ENCODE measurements around the gene IFIT1.
A peak's percentile ranks its signal among the peaks of the same experiment; 100 is the strongest.
"Not testable (repeated sequence)": the region's sequence is repeated elsewhere in the genome, so short reads cannot be mapped to it uniquely, and the experiment has no call there.

IFIT1 gene

GRCh38 chr10:89403043-89403442 lies 10.6 kb downstream of the IFIT1 start:
- no peak for DNase-seq

GRCh38 chr10:89404104-89405047 lies 12.0 kb downstream of the IFIT1 start:
- DNase-seq = no peak

DNA sequence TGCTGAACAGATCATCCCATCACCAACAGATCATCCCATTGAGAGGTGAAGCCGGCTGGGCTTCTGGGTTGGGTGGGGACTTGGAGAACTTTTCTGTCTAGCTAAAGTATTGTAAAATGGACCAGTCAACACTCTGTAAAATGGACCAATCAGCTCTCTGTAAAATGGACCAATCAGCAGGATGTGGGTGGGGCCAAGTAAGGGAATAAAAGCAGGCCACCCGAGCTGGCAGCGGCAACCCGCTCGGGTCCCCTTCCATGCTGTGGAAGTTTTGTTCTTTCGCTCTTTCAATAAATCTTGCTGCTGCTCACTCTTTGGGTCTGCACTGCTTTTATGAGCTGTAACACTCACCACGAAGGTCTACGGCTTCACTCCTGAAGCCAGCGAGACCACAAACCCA lies 13.8 kb downstream of the IFIT1 start:
- DNase-seq = not testable (repeated sequence)

- DNase-seq = not testable (repeated sequence)
Measured at GRCh38 chr10:89407792-89408191, 15.4 kb downstream of the IFIT1 start.

- DNase-seq = not testable (repeated sequence)
Measured at GRCh38 chr10:89409282-89409681, 16.9 kb downstream of the IFIT1 start.

DNA sequence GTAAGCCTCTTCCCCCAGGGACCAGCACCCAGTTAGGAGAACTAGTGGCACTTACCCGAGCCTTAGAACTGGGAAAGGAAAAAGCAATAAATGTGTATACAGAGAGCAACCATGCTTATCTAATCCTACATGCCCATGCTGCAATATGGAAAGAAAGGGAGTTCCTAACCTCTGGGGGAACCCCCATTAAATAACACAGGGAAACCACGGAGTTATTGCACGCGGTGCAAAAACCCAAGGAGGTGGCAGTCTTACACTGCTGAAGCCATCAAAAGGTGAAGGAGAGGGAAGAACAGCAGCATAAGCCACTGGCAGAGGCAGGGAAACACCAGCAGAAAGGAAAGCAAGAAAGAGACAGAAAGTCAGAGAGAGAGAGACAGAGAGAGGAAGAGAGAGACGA lies 18.1 kb downstream of the IFIT1 start:
- DNase-seq = not testable (repeated sequence)

GRCh38 chr10:89411135-89411534 lies 18.7 kb downstream of the IFIT1 start:
- DNase-seq = not testable (repeated sequence)

- peak; percentile 31 for DNase-seq
Measured at GRCh38 chr10:89412276-89412675, 19.9 kb downstream of the IFIT1 start.

DNA sequence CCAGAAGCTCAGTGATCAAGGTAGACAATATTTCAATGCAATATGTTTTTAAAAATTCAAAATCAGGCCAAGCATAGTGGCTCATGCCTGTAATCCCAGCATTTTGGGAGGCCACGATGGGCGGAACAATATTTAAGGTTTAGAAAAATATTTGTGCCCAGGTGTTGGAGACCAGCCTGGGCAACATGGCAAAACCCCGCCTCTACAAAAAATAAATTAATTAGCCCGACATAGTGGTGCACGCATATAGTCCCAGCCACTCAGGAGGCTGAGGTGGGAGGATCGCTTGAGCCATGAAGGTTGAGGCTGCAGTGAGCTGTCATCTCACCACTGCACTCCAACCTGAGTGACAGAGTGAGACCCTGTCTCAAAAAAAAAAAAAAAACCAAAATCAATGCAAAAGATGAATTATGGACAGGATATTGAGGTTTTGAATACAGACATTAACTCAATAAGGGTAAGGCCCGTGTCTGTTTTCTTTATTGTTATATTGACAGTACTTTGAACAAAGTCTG lies 21.0 kb downstream of the IFIT1 start:
- DNase-seq = no peak

GRCh38 chr10:89414146-89414878 lies 21.9 kb downstream of the IFIT1 start, which contains the start of gene IFIT5:
IFIT5 (plus strand) TSS chr10:89414568; CDS start chr10:89414799, 231 bp downstream.
- peak; percentile 77 for DNase-seq

DNA sequence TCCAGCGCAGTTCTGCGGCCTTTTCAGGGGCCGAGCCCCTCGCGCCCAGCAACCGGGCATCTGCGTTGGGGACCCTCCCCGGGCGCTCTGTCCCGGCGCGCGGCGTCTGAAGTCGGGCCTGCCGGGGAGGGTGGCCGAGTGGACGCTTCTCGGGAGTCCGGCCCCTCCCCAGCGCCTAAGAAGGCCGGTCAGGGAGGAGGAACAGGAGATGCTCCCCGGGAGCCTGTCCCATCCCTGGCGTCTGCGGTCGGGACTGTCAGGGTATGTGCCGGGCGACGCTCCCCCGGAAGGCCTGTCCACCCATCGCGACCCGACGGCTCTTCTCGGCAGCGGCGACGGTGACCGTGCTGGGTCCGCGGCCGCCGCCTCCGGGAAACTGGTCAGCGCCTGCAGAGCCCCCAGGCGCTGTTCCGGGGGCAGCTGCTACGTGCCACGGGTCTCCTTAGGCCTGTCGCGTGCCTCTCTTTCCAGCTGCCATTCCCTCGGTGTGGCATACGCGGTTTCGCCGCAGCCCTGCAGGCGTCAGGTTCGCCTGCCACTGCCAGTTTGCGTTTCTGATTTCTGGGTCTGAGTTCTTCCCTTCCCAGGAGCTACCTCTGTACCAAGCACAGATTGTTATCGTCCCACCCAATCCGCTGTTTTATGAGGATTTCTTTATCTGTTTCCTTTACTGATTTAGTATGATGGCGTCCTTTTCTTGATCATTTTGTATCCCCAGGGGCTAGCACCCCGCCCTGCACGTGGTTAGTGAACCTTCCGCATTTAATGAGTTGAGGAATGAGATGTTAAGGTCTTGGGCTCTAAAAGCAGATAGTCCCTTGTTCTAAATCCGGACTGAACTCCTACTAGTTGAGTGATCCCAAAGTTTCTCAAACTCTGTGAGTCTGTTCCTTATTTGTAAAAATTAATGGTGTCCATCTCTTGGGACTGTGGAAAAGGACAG lies 22.7 kb downstream of the IFIT1 start:
- peak; percentile 56 for DNase-seq

DNA sequence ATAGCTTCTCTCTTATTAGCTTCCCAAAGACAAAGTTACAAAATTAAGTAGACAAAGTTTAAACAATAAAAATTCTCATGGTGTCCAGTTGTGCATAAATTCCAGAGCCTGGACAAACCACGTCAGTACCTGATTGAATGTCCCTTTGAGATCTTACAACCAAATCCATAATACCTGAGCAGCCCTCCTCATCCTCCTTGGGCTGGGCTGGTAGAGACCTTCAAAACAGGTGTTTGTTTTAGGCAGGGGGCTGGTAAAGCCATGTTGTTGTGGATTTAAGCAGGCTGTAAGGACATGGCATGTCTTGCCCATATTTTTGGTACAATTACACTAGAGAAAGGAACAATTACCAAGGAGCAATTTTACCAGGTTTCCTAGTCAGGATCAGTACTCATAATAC lies 24.0 kb downstream of the IFIT1 start:
- no peak for DNase-seq

GRCh38 chr10:89419548-89419947 lies 27.1 kb downstream of the IFIT1 start:
- DNase-seq = peak; percentile 18

GRCh38 chr10:89421018-89421476 lies 28.6 kb downstream of the IFIT1 start:
- no peak for DNase-seq

GRCh38 chr10:89425000-89425399 lies 32.6 kb downstream of the IFIT1 start:
- DNase-seq = no peak

GRCh38 chr10:89426230-89426868 lies 33.9 kb downstream of the IFIT1 start:
- DNase-seq = peak; percentile 30

- DNase-seq = no peak
Measured at GRCh38 chr10:89427629-89428028, 35.2 kb downstream of the IFIT1 start.

- no peak for DNase-seq
Measured at GRCh38 chr10:89428877-89429276, 36.5 kb downstream of the IFIT1 start.

- no peak for DNase-seq
Measured at GRCh38 chr10:89431977-89432376, 39.6 kb downstream of the IFIT1 start.

DNA sequence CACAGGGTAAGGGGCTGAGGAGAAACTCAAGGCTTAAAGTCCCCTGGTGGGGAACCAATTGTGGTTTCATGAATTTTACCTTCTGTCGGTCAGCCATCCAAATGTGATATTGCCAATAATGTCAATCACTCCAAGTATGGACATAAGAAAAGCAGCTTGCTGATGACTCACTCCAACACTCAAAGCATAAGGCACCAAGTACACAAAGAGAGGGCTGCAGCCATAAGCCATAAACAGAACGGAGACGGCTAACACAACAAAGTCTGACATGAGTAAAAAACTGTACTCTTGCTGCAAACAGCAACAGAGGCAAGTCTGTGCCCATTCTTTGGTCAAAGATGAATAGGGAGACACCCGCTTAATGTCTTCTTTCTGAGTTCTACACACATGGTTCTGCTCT lies 46.1 kb downstream of the IFIT1 start:
- DNase-seq = no peak

DNA sequence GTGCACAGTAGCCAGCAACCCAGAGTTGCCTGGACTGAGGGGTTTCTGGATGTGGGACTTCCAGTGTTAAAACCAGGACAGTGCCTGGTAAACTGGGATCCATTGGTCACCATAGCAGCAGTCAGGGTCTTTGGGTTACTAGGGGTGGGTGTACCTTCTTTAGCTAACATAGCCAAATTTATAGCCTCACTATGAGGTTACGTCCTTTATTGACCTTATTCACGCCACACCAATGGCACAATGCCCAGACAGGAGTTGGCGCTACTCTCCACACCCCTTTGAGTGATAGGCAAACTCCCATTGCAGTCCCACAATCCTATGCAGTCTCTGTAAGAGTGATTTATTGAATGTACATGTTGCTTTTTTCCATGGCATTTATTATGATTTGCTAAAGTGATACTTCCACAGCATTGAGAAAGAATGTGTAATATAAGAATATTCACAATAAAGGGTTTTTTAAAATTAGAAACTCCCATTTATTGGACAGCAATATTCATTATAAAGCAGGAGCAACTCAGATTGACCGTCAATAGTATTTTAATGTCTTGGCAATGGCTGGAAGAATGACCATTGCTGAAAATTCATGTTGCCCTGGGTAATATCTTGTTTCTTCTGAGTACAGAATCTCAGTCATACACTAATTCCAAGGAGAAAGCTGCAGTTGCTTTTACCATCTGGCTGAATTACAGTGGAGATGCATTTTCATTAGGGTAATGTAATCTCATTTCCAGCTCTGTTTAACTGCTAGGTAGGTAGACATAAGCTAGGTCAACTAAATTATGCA lies 48.0 kb downstream of the IFIT1 start:
- no peak for DNase-seq

Data from central memory CD4-positive, alpha-beta T cell (primary cell).